ENCODE results near the gene TNXB.

TNXB gene

DNA sequence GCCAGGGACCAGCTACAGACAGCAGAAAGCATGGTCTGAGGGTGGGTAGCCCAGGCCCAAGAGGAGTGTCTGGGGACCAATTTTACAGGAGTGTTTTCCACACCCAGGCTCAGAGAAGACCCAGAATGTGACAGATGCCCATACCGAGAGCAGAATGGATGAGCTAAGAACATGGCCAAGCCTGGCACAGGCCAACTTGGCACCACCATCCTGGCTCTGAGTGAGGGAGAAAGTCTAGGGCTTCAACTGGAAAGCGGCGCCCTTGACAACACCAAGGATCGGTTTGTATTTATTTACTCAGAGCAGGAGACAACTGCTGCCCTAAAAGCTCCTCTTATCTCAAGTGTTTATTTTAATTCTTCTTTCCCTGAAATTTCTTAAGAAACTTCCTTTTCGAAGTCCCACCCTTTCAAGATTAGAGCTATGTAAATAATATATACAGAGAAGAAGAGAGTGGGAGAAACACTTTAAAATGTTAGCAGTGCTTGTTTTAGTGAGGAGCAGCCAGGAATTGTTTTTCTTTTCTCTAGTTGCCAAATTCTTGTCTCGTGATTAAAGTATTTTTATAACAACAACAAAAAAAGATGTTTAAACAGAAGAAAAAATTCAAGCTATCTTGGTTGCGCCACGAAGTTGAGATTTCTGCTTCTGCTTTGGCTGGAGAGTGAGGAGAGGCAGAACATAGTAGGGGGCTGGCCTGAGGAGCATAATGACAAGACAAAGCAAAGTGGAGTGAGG, 16.2 kb downstream of the TNXB start:
- TF ChIP-seq, protein P1, sequence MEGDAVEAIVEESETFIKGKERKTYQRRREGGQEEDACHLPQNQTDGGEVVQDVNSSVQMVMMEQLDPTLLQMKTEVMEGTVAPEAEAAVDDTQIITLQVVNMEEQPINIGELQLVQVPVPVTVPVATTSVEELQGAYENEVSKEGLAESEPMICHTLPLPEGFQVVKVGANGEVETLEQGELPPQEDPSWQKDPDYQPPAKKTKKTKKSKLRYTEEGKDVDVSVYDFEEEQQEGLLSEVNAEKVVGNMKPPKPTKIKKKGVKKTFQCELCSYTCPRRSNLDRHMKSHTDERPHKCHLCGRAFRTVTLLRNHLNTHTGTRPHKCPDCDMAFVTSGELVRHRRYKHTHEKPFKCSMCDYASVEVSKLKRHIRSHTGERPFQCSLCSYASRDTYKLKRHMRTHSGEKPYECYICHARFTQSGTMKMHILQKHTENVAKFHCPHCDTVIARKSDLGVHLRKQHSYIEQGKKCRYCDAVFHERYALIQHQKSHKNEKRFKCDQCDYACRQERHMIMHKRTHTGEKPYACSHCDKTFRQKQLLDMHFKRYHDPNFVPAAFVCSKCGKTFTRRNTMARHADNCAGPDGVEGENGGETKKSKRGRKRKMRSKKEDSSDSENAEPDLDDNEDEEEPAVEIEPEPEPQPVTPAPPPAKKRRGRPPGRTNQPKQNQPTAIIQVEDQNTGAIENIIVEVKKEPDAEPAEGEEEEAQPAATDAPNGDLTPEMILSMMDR (IDR thresholded peaks at IDR 0.05; ENCODE audit: low read depth, low read length), result no peak
- H3K4me3 ChIP-seq (replicated peaks in 1 of 2; ENCODE audit: low read depth in 2 of 2, low read length in 2 of 2), result no peak overlapping the region
- peak; percentile 63 to 90 for DNase-seq (ENCODE audit: low read depth in 2 of 2)

- DNase-seq (ENCODE audit: low read depth in 2 of 2), result no peak
- H3K4me3 ChIP-seq (replicated peaks in 1 of 2; ENCODE audit: low read depth in 2 of 2, low read length in 2 of 2), result no peak overlapping the region
- TF ChIP-seq, protein P1 (IDR thresholded peaks at IDR 0.05; ENCODE audit: low read depth, low read length), result no peak
Measured at GRCh38 chr6:32089082-32089828, 19.9 kb downstream of the TNXB start.

DNA sequence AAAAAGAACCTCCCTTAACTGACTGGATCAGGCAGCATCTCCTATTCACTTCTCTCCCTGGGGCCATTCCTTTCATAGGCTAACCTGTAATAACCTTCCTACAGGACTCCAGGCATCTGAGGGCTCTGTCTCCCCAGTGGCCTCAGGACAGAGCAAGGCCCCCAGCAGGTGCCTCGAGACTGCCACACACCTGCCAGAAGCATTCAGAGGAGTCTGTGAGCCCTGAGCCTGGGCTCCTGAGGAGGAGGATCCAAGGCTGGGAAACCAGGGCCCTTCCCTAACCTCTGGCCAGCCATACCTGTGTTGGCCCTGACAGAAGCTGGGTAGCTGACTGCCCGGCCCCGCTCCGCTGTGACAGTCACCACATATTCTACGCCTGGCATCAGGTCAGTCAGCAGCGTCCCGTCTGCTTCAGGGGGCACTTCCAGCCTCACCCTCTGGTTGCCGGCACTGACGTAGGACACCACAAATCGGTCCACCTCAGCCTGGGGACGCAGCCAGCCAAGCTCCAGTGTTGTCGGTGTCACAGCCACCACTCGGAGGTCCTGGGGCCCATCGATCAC, 20.6 kb downstream of the TNXB start:
- TF ChIP-seq, protein P1 (IDR thresholded peaks at IDR 0.05; ENCODE audit: low read depth, low read length), result no peak
- no peak overlapping the region for H3K4me3 ChIP-seq (replicated peaks in 1 of 2; ENCODE audit: low read depth in 2 of 2, low read length in 2 of 2)
- no peak for DNase-seq (ENCODE audit: low read depth in 2 of 2)

GRCh38 chr6:32087574-32088486, 21.3 kb downstream of the TNXB start:
- TF ChIP-seq, protein P1 (IDR thresholded peaks at IDR 0.05; ENCODE audit: low read depth, low read length), result peak; percentile 54
- no peak overlapping the region for H3K4me3 ChIP-seq (replicated peaks in 1 of 2; ENCODE audit: low read depth in 2 of 2, low read length in 2 of 2)
- peak; percentile 83 to 94 for DNase-seq (ENCODE audit: low read depth in 2 of 2)

GRCh38 chr6:32086661-32087573, 22.2 kb downstream of the TNXB start:
- DNase-seq (ENCODE audit: low read depth in 2 of 2), result peak; percentile 46 to 74
- TF ChIP-seq, protein P1 (IDR thresholded peaks at IDR 0.05; ENCODE audit: low read depth, low read length), result no peak
- H3K4me3 ChIP-seq (replicated peaks in 1 of 2; ENCODE audit: low read depth in 2 of 2, low read length in 2 of 2), result no peak overlapping the region
